ENCODE results near the gene NCAM2.

The NCAM2 gene

DNA sequence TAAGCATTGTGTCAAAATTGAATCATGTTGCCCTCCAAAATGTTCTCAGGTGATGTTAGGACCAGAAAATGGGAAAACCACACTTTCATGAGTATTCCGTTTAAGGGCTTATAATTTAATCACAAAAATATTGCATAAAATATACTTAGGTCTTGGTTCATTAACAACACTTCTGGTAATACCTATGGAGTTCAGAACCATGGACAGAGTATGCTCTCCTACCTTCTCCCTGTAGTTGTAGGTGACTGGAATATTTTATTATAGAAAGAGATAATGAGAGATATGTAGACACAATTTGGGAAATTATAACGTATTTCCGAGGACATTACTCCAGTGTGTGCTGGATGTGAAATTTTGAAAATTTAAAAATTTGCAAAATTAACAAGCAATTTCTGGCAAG lies 232.5 kb downstream of the NCAM2 start:
- TF ChIP-seq TCF12 (IDR thresholded peaks at IDR 0.05; ENCODE audit: low read depth) (no peak), REST (IDR thresholded peaks at IDR 0.05; ENCODE audit: low read depth) (peak; percentile 79), MAX (IDR thresholded peaks at IDR 0.05) (no peak), ZBTB7A (IDR thresholded peaks at IDR 0.05; ENCODE audit: low read depth) (no peak)
- TF ChIP-seq, protein P1, sequence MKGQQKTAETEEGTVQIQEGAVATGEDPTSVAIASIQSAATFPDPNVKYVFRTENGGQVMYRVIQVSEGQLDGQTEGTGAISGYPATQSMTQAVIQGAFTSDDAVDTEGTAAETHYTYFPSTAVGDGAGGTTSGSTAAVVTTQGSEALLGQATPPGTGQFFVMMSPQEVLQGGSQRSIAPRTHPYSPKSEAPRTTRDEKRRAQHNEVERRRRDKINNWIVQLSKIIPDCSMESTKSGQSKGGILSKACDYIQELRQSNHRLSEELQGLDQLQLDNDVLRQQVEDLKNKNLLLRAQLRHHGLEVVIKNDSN (IDR thresholded peaks at IDR 0.05) = no peak

DNA sequence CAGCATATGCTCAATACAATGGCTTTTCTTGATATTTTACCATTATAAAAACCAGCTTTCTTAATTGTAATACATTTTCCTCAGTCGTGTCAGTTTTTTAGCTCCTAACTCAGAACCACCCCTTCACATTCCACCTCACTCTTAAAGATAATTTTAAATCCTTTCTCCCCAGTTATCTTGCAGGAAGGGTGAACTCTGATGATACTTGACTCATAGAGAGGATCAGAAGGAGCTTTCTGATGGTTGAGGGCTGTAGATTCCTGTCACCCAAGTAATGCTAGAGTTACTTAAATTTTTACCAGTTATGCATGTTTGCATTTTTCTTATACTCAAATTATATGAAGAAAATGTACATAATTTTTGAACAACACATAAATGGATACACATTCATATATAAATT lies 233.7 kb downstream of the NCAM2 start:
- TF ChIP-seq FOXM1 (IDR thresholded peaks at IDR 0.05; ENCODE audit: borderline replicate concordance, low read depth) (no peak), NFIC (IDR thresholded peaks at IDR 0.05) (no peak), YY1 (IDR thresholded peaks at IDR 0.05; ENCODE audit: low read depth) (no peak)
- TF ChIP-seq, protein P1 (IDR thresholded peaks at IDR 0.05) = no peak

GRCh38 chr21:21232320-21232719 lies 234.1 kb downstream of the NCAM2 start:
- TF ChIP-seq RAD21 (IDR thresholded peaks at IDR 0.05; ENCODE audit: low read depth) (peak; percentile 48), TCF12 (IDR thresholded peaks at IDR 0.05; ENCODE audit: low read depth) (no peak)

- TF ChIP-seq CREB1 (IDR thresholded peaks at IDR 0.05; ENCODE audit: low read depth) = no peak
- TF ChIP-seq ZBTB7A (IDR thresholded peaks at IDR 0.05; ENCODE audit: low read depth) = no peak
- no peak for TF ChIP-seq EGR1 (IDR thresholded peaks at IDR 0.05)
- TF ChIP-seq REST (IDR thresholded peaks at IDR 0.05; ENCODE audit: low read depth) = no peak
- TF ChIP-seq, protein P1 (IDR thresholded peaks at IDR 0.05) = no peak
- no peak for TF ChIP-seq MAX (IDR thresholded peaks at IDR 0.05)
- TF ChIP-seq FOXM1 (IDR thresholded peaks at IDR 0.05; ENCODE audit: borderline replicate concordance, low read depth) = no peak
- no peak for TF ChIP-seq NFIC (IDR thresholded peaks at IDR 0.05)
- TF ChIP-seq CEBPB (IDR thresholded peaks at IDR 0.05) = no peak
- TF ChIP-seq EP300 (IDR thresholded peaks at IDR 0.05; ENCODE audit: borderline replicate concordance) = no peak
- no peak for TF ChIP-seq TEAD4 (IDR thresholded peaks at IDR 0.05)
- no peak for TF ChIP-seq TAF1 (IDR thresholded peaks at IDR 0.05; ENCODE audit: low read depth)
- no peak for TF ChIP-seq TCF12 (IDR thresholded peaks at IDR 0.05; ENCODE audit: low read depth)
- TF ChIP-seq RAD21 (IDR thresholded peaks at IDR 0.05; ENCODE audit: low read depth) = no peak
- no peak for TF ChIP-seq YY1 (IDR thresholded peaks at IDR 0.05; ENCODE audit: low read depth)
These were observed 234.8 kb downstream of the NCAM2 start for GRCh38 chr21:21233051-21233450.

DNA sequence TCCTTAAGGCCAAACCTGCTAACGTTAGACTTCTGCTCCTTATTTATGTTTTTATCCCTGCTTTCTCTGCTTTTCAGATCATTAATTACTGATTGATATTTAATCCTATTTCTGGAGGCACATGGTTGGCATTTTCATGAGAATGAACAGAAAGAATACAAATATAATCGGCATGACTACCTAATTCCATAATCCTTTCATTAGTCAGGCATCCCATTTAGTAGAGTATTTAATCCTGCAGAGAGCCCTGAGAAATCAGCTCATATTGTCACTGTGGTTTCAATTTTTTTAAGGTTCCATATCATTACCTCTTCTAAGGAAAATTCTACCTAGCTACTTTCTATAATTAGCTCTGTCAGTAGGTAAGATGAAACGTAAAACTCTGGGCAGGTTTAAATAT lies 238.8 kb downstream of the NCAM2 start:
- TF ChIP-seq EP300 (IDR thresholded peaks at IDR 0.05; ENCODE audit: borderline replicate concordance) (no peak), TCF12 (IDR thresholded peaks at IDR 0.05; ENCODE audit: low read depth) (no peak), NFIC (IDR thresholded peaks at IDR 0.05) (no peak), MAX (IDR thresholded peaks at IDR 0.05) (no peak), REST (IDR thresholded peaks at IDR 0.05; ENCODE audit: low read depth) (no peak), ZBTB7A (IDR thresholded peaks at IDR 0.05; ENCODE audit: low read depth) (no peak), CEBPB (IDR thresholded peaks at IDR 0.05) (no peak)
